GM21526 (cell line): ENCODE measurements around the gene LAPTM5.

Source experiments
- ATAC-seq: cut with Tn5 transposase; IDR thresholded peaks from one replicate; pipeline ENCODE4 v1.9.1; 2021; ENCODE audit warnings: moderate library complexity; ENCODE audit not compliant: unreplicated experiment, low FRiP score

LAPTM5 gene

GRCh38 chr1:30758785-30759380 lies 1.3 kb upstream of the LAPTM5 start:
- ATAC-seq, result no peak

DNA sequence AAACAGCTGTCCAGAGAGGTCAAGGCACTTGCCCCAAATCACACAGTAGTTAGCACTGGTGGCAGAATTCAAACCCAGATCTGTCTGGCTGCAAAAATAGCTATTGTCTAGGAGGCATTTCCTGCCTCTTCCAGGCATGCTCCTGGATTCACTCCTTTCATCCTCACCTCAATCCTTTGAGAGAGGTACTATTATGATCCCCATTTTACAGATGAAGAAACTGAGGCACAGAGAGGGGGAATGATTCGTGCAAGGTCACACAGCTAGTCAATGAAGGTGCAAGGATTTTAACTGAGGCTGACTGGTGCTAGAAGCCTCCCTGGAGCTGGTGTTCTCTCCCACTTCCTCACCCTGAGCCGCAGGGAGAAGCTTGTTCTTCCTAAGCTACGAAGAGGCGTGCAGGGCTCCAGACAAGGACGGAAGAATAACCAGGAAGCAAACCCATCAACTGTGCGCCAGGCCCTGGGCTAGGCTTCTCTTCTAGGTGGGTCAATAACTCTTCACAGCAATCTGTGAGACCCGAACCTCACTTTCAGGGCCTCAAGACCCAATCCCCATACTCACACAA lies 631 bp upstream of the LAPTM5 start:
- no peak for ATAC-seq

DNA sequence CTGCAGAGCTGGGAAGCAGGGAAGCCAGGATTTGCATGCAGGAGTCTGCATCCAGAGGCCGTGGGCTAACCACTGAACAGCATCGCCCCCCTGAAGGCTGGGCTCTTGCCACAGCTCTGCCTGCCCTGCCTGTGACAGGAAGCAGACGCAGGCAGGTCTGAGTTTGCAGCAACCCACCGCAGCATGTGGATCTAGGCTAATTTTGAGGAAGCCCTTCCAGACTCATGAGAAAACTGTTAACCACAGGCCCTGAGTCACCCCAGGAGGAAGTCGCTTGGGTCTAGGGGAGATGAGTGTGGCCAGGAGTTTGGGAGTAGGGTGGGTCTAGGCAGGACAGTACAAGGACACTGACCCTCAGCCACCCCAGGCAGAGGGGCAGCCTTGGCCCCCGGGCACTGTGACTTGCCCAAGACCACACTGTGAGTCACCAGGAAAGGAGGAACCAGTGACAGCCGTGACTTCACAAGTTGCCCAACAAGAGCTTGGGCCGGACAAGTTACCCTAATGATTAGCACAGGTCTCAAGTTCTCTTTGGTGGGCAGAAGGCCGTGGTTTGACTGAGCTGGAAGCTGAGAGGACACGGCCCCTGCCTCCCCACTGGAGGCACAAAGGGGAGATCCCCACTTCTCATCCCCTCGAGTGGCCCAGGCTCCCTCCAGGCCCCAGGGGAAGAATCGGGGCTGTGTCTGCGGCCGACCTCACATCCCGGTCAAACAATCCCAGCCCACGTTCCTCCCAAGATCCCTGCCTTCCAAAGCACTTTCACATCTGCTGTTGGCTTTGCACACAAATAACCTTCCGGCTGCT lies 826 bp downstream of the LAPTM5 start:
- no peak for ATAC-seq

GRCh38 chr1:30756206-30756544 lies 1.4 kb downstream of the LAPTM5 start:
- no peak for ATAC-seq

GRCh38 chr1:30755746-30756145 lies 1.8 kb downstream of the LAPTM5 start:
- ATAC-seq, result no peak

DNA sequence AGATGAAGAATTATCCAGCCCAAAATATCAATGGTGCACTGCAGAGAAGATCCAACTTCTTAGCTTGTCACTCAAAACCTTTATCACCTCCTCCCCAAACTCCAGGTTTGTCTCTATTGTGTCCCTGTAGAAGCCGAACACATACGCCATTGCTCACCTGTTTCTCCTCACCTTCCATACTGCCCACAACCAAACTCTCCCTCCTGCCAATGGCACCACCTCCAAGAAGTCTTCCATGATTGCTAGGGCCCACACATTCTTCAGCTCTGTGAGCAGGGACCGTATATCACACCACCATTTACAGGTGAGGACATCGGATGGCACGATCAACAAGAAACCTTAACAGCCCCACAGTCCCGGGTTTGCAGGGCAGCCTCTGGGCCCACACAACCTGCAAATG lies 2.2 kb downstream of the LAPTM5 start:
- ATAC-seq, result no peak

DNA sequence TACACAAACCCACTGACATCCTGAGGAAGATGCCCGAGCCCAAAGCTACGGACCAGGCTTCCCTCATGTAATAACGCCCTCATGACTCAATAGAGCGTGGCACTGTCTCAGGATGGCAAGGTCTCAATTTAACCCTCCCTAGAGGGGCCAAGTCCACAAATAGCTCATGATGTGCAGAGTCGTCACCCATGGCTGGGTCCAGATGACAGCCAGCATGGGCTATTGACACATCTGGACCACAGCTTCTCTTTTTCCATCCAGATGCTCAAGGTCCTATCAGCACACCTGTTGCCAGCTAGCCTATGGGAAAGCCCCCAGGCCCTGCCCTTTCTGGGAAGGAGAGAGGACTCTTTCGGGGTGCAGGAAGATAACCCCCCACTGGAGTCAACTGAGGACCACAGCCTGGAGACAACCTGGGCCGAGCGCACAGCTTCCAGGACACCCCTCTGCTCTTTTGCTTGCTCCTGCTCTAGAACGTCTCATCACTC lies 2.8 kb downstream of the LAPTM5 start:
- ATAC-seq, result no peak

- ATAC-seq, result no peak
Observed at GRCh38 chr1:30753660-30754123, 3.9 kb downstream of the LAPTM5 start.

DNA sequence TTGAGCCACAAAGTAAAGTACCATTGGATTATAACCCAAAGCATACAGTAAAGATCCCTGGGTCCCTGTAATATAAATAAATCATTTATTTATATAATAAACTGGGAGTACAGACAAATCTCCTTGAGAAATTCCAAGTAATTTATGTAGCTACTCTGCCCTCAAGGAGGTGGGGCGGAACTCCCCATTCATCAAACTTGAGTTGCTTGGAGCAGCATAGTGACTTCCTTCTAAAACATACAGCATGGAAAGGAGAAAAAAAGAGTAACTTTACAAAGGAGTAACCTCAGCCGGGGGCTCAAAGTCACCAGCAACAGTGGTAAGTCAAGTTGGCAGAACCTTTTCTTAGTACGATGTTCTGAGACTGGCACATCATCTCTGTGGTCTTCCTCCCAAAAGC lies 4.5 kb downstream of the LAPTM5 start:
- ATAC-seq, result no peak

GRCh38 chr1:30752651-30752908 lies 5.0 kb downstream of the LAPTM5 start:
- no peak for ATAC-seq

- no peak for ATAC-seq
Observed at GRCh38 chr1:30751830-30752650, 5.5 kb downstream of the LAPTM5 start.

DNA sequence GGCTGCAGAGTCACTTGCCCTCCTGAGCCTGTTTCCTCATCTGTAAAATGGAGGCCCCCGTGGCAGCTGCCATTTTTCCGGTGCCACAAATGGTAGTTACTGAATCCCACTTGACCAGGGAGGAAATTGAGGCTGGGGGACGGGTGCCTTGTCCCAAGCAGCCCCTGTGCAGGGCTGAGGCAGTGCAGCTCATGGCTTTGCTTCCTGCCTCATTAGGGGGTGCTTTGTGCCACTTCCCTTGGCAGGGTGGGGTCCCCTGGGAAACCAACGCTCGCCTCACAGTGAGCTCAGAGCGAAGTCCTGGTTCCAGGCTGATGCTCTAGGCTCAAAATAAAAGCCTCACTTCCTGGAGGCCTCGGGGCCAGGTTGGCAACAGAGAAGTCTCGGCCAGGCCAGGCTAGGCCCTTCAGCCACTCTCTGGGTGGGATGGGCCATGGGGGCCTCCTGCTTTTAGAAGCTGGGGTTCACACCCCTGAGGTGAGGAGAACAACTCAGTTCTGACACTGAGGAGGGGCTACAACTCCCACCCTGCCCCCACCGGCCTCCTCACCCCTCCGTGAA lies 6.8 kb downstream of the LAPTM5 start:
- ATAC-seq, result no peak

DNA sequence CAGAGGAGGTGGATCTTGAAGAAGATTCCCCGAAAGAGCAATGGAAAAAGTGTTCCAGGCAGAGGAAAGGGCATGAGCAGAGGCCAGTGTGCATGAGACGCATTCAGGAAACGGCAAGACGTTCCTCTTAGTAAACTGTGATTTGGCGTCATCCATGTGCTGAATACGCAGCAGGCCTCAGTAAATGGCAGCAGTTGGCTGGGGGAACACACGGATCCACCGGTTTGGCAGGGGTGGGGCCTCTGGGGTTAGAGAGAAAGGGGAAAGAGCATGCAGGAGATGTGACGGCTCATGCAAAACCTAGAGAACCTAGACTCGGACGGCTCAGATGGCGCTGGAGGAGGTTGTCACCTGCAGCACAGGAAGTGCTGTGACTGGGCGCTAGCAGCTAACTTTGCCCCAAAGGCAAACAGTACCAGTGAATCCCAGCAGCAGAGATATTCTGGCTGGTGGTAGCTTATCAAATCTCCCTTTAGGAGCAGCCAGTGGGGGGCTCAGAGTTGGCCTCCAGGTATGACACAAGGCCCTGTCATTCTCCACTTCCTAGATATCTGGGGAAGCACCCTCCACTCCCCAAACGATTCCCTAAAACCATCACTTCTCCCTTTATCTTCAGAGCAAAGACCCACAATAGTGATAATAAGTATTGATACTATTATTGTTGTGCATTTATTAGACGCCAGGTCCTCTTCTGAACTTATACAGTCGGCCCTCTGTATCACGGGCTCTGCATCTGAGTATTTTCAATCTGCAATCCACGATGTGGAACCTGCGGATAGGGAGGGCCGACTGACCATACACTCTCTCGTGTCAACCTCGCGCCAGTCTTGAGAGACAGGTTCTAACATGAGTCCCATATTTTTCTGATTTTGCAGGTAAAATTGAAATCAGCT lies 7.6 kb downstream of the LAPTM5 start:
- no peak for ATAC-seq

DNA sequence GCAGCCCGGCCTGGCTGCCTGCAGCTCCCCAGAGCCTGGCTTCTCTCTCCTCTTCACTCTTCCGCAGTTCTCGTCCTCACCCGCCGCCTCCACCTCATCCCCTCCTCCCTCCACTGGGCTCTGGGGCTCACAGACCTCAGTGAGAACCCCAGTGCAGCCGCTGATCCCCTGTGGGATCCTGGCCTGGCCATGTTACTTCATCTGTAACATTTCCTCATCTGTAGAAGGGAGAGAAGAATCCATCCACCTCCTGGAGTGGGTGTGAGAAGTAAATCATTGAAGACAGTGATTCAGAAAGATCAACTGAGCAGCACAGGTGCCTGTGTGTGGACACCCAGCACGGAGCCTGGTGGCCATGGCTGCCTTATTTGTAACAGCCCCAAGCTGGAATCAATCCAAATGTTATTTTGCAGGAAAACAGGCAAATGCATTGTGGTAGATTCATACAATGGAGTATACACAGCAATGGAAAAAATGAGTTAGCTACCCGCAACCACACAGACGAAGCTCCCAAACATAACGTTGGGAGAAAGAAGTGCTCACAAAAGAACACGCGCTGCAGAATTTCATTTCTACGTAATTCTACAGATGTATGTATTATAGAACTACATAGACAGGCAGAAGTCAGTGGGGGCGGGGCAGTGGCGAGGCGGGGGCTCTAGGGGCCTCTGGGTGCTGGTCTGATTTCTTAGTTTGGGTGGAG lies 8.7 kb downstream of the LAPTM5 start:
- no peak for ATAC-seq

DNA sequence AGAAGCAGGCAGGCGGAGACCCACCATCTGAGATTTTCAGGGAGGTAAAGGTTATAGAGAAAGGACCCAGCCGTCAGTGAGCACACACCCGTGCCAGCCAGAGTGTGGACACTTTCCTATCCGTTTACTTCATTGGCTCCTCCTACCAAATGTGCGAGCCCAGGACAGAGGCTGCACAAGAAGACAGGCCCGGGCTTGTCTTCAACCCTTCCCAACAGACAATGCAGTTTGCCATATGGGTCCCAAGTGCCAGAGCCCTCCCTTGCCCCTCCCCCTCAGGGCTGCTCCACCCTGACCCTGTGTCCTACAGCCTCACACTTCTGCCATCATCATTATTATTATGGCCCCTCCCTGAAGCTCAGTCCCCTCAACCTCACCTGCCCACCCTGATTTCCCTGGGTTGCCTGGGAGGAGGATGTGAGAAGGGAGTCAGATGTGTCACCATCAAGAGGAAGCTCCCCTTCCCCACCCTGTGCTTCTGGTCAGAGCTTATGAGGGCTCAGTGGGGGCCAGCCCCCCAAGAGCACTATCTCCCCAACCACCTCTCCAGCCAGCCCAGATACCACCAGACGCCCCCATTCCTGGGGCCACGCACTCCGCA lies 9.4 kb downstream of the LAPTM5 start:
- ATAC-seq, result no peak

DNA sequence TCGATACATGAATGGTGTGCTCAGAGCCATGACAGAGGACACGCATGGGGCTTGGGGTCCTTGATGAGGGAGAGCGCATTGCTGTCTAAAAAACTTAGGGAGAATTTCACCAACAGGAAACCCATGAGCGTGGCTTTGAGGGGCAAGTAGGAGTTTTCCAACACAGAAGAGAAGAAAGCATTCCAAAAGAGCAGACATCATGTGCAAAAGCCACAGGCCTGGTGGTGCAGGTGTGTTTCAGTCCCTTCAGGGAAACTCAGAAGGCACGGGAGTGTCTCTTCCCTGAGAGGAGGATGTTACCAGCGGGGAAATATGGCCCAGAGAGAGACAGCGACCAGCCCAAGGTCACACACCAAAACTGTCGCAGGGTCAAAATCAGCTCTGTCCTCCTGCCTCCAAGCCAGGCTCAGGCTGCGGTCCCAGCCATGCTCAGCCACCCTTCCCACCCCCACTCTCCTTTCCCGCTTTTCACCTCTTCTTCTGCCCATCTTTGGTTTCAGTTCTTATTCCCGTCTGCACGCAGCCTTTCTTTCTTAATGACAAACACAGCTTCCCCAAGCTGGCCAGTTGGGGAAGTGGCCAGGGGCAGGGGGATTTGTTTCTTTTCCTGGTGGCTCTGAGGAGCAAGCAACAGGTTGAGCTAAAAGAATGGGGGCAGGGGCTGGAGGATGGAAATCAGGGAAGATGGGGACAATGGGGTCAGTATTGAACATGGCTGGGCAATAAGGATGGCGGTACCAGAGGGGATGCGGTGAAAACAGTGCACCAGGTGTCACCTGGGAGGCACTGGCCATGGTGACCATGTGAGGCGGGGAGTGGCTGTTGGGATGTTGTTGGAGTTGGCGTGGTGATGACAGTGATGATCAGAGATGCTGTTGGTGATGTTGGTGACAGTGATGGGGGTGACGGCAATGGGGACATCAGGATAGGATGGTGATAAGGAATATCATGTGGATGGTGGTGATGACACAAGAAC lies 10.3 kb downstream of the LAPTM5 start:
- no peak for ATAC-seq

DNA sequence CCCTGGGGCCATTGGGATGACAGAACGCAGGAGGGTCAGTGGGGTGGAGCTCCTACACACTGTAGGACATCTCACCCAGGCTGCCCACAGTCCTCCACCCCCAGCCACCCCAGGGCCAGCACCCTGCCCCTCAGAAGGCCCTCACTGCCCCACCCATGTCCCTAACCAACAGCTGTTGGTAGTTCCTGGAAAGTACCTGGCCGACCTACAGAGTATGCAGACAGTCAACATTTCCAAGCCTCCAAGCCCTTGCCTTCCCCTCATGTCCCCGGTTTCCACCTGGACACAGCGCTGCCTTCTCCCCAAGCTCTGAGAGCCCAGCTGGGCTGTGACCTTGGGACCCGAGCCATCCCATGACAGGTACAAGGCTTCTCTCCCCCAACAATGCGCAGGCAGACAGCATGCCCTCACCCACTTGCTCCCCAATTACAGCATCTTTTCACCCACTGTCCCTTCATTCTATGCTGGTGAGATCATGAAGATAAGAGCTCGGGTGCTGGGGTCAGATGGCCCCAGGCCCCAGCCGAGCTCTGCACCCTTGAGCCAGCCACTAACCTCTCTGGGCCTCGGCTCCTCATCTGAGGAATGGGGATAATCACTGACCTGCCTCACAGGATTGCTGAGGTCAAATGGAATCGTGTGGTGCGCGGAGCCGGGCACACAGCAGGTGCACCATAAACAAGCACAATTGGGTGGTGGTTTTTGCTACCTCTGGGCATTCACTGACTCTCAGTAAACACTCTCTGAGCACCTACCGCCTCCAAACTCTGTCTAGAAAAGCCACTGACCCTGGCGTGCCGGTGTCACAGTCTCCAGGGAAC lies 11.2 kb downstream of the LAPTM5 start:
- no peak for ATAC-seq
